WTC11 (cell line): ENCODE data around the gene SYCP2L. TPM values are rescaled to one million over a fixed set of nuclear protein-coding genes. Genes with fewer than 3 reads are reported as not detected.

Source experiments
- ATAC-seq: fragments of 200-7000 bp; cut with Tn5 transposase; 2 replicates; pipeline ENCODE4 v1.10.0; 2021; ENCODE audit warnings: mild to moderate bottlenecking, moderate library complexity
- CTCF ChIA-PET: fragments of 300-600 bp; sonication (Branson Sonifier 250); formaldehyde crosslinking; loops from one replicate; lab custom pipeline; 2021; ENCODE audit warnings: antibody characterized with exemption; lab: Charles Lee
- POLR2A ChIA-PET: fragments of 350-600 bp; sonication (Branson Sonifier 250); formaldehyde crosslinking; loops from one replicate; lab custom pipeline; 2021; ENCODE audit warnings: antibody characterized with exemption; lab: Charles Lee
- DNase-seq: peaks from one replicate; pipeline ENCODE4 v3.0.0; 2021; ENCODE audit warnings: low spot score
- H3K27ac Mint-ChIP-seq: 2 replicates; pipeline ENCODE4 v1.8.0; 2021; ENCODE audit warnings: mixed read lengths
- H3K27me3 Mint-ChIP-seq: 2 replicates; pipeline ENCODE4 v1.8.0; 2021; ENCODE audit warnings: low read depth, mild to moderate bottlenecking, moderate library complexity, mixed read lengths
- H3K36me3 Mint-ChIP-seq: 2 replicates; pipeline ENCODE4 v1.8.0; 2021; ENCODE audit warnings: mixed read lengths
- H3K4me1 Mint-ChIP-seq: 2 replicates; pipeline ENCODE4 v1.8.0; 2022; ENCODE audit warnings: mixed read lengths
- H3K4me3 Mint-ChIP-seq: 2 replicates; pipeline ENCODE4 v1.8.0; 2021; ENCODE audit warnings: mild to moderate bottlenecking, moderate library complexity, mixed read lengths
- H3K9me3 Mint-ChIP-seq: 2 replicates; pipeline ENCODE4 v1.8.0; 2021; ENCODE audit warnings: mixed read lengths
- GTF2I ChIP-seq: fragments of 250-450 bp; sonication (Bioruptor Pico); conservative IDR thresholded peaks from 2 replicates; pipeline ENCODE4 v1.4.0; 2021; ENCODE audit warnings: mild to moderate bottlenecking
- NFE2L1 ChIP-seq: sonication (generic); formaldehyde crosslinking; IDR thresholded peaks from 2 replicates; pipeline ENCODE4 v1.8.1; 2023; ENCODE audit warnings: missing genetic modification reagents
- PRDM15 ChIP-seq: sonication (generic); formaldehyde crosslinking; IDR thresholded peaks from 2 replicates; pipeline ENCODE4 v1.8.0; 2022; ENCODE audit warnings: missing genetic modification reagents
- SP1 ChIP-seq: sonication (generic); formaldehyde crosslinking; conservative IDR thresholded peaks from 2 replicates; pipeline ENCODE4 v1.8.1; 2022; ENCODE audit warnings: missing genetic modification reagents
- TCF7 ChIP-seq: sonication (generic); formaldehyde crosslinking; IDR thresholded peaks from 2 replicates; pipeline ENCODE4 v1.8.0; 2022; ENCODE audit warnings: mild to moderate bottlenecking, low read depth, missing genetic modification reagents, moderate library complexity
- TEAD4 ChIP-seq: sonication (generic); formaldehyde crosslinking; IDR thresholded peaks from 2 replicates; pipeline ENCODE4 v1.8.0; 2022; ENCODE audit warnings: mild to moderate bottlenecking, missing genetic modification reagents
- ZBTB43 ChIP-seq: sonication (generic); formaldehyde crosslinking; IDR thresholded peaks from 2 replicates; pipeline ENCODE4 v1.8.1; 2023; ENCODE audit warnings: mild to moderate bottlenecking, missing genetic modification reagents
- ZNF416 ChIP-seq: fragments of 250-450 bp; sonication (Bioruptor Pico); IDR thresholded peaks from 2 replicates; pipeline ENCODE4 v1.9.0; 2021; ENCODE audit warnings: mild to moderate bottlenecking, inconsistent platforms
- ZNF425 ChIP-seq: fragments of 250-450 bp; sonication (Bioruptor Pico); conservative IDR thresholded peaks from 2 replicates; pipeline ENCODE4 v1.9.0; 2021; ENCODE audit warnings: mild to moderate bottlenecking
- total RNA-seq: library from RNA; stranded (reverse); gene quantifications from 3 replicates; pipeline ENCODE4 v1.2.3, GENCODE V29; 2021
- TF ChIP-seq, protein P1 (sequence below): sonication (generic); formaldehyde crosslinking; conservative IDR thresholded peaks from 2 replicates; pipeline ENCODE4 v1.8.1; 2022; ENCODE audit warnings: mild to moderate bottlenecking, missing genetic modification reagents
- TF ChIP-seq, protein P2 (sequence below): fragments of 250-450 bp; sonication (Bioruptor Pico); IDR thresholded peaks from 2 replicates; pipeline ENCODE4 v1.9.0; 2021; ENCODE audit warnings: moderate library complexity, mild to moderate bottlenecking, inconsistent platforms, borderline replicate concordance
- TF ChIP-seq, protein P3 (sequence below): fragments of 200-600 bp; IDR thresholded peaks from 2 replicates; pipeline ENCODE4 v1.8.0; 2022; ENCODE audit warnings: antibody characterized with exemption
- TF ChIP-seq, protein P4 (sequence below): sonication (generic); formaldehyde crosslinking; IDR thresholded peaks from 2 replicates; pipeline ENCODE4 v1.8.0; 2023; ENCODE audit warnings: missing genetic modification reagents

Gene SYCP2L
- total RNA-seq, 1 experiment from 2014 or later, result 5.4 TPM

- no peaks in the 10 kb centered on the region for H3K36me3 Mint-ChIP-seq
- POLR2A ChIA-PET, result interaction anchor here (0.6 kb wide), 1 partner anchor 126 kb away, joined by 4 read pairs; no protein-coding TSS in a partner anchor
- no peaks in the 10 kb centered on the region for H3K27me3 Mint-ChIP-seq
- no peaks in the 10 kb centered on the region for H3K9me3 Mint-ChIP-seq
- CTCF ChIA-PET, result interaction anchor here (1.2 to 1.4 kb wide), 2 partner anchors 54 to 57 kb away, joined by 3 to 5 read pairs (median 4); no protein-coding TSS in a partner anchor
- no peak overlapping the region for H3K27ac Mint-ChIP-seq
- H3K4me1 Mint-ChIP-seq, result peaks cover 30% of the 10 kb centered on the region
- no peak for TF ChIP-seq TCF7 (CRISPR knock-in tag)
- no peak for TF ChIP-seq NFE2L1
- no peak for TF ChIP-seq PRDM15 (CRISPR knock-in tag)
- TF ChIP-seq SP1 (CRISPR knock-in tag), result no peak
- no peak for TF ChIP-seq TEAD4 (CRISPR knock-in tag)
- no peak for TF ChIP-seq GTF2I (CRISPR knock-in tag)
- TF ChIP-seq ZNF416 (CRISPR knock-in tag), result no peak
- TF ChIP-seq, protein P1, sequence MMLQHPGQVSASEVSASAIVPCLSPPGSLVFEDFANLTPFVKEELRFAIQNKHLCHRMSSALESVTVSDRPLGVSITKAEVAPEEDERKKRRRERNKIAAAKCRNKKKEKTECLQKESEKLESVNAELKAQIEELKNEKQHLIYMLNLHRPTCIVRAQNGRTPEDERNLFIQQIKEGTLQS (CRISPR knock-in tag), result no peak
- no peak for TF ChIP-seq ZBTB43
- DNase-seq (no peak), ATAC-seq (no peak)
- no peak overlapping the region for H3K4me3 Mint-ChIP-seq
Observed at GRCh38 chr6:11008821-11009220, 122.0 kb downstream of the SYCP2L start.

- ATAC-seq, result peak; percentile 30
- DNase-seq, result no peak
- TF ChIP-seq, protein P2, sequence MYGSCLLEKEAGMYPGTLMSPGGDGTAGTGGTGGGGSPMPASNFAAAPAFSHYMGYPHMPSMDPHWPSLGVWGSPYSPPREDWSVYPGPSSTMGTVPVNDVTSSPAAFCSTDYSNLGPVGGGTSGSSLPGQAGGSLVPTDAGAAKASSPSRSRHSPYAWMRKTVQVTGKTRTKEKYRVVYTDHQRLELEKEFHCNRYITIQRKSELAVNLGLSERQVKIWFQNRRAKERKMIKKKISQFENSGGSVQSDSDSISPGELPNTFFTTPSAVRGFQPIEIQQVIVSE (CRISPR knock-in tag), result no peak
- Mint-ChIP-seq H3K4me3 (no peak overlapping the region), H3K27ac (peak overlapping the region; percentile 14), H3K9me3 (no peaks in the 10 kb centered on the region), H3K36me3 (no peaks in the 10 kb centered on the region), H3K27me3 (no peaks in the 10 kb centered on the region), H3K4me1 (peaks cover 30% of the 10 kb centered on the region)
- CTCF ChIA-PET, result interaction anchor here (1.0 to 1.4 kb wide), 3 partner anchors 55 to 59 kb away, joined by 3 to 5 read pairs (median 4); no protein-coding TSS in a partner anchor
- POLR2A ChIA-PET, result interaction anchor here (0.5 kb wide), 1 partner anchor 217 kb away, joined by 3 read pairs; no protein-coding TSS in a partner anchor
Observed at GRCh38 chr6:11009353-11009752, 122.5 kb downstream of the SYCP2L start.

- TF ChIP-seq, protein P3, sequence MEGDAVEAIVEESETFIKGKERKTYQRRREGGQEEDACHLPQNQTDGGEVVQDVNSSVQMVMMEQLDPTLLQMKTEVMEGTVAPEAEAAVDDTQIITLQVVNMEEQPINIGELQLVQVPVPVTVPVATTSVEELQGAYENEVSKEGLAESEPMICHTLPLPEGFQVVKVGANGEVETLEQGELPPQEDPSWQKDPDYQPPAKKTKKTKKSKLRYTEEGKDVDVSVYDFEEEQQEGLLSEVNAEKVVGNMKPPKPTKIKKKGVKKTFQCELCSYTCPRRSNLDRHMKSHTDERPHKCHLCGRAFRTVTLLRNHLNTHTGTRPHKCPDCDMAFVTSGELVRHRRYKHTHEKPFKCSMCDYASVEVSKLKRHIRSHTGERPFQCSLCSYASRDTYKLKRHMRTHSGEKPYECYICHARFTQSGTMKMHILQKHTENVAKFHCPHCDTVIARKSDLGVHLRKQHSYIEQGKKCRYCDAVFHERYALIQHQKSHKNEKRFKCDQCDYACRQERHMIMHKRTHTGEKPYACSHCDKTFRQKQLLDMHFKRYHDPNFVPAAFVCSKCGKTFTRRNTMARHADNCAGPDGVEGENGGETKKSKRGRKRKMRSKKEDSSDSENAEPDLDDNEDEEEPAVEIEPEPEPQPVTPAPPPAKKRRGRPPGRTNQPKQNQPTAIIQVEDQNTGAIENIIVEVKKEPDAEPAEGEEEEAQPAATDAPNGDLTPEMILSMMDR, result no peak
- no peak for TF ChIP-seq ZNF425
- TF ChIP-seq, protein P4, sequence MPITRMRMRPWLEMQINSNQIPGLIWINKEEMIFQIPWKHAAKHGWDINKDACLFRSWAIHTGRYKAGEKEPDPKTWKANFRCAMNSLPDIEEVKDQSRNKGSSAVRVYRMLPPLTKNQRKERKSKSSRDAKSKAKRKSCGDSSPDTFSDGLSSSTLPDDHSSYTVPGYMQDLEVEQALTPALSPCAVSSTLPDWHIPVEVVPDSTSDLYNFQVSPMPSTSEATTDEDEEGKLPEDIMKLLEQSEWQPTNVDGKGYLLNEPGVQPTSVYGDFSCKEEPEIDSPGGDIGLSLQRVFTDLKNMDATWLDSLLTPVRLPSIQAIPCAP, result no peak
- ATAC-seq (peak; percentile 93), DNase-seq (peak; percentile 44)
- Mint-ChIP-seq H3K4me1 (peaks cover 30% of the 10 kb centered on the region), H3K36me3 (no peaks in the 10 kb centered on the region), H3K27me3 (no peaks in the 10 kb centered on the region), H3K4me3 (no peak overlapping the region), H3K9me3 (no peaks in the 10 kb centered on the region), H3K27ac (0 out of 2 replicates have a peak overlapping the region, but pooled peaks have one; percentile 43)
- ChIA-PET CTCF (interaction anchor here (0.6 to 2.0 kb wide), 12 partner anchors 26 to 533 kb away, joined by 3 to 20 read pairs (median 4); partner anchors contain the start of genes ELOVL2 and SYCP2L), POLR2A (no interaction called here)
Observed at GRCh38 chr6:11011787-11012234, 125.0 kb downstream of the SYCP2L start.
